Measurements from ENCODE around the gene PPIA. TPM values are rescaled to one million over a fixed set of nuclear protein-coding genes. Genes with fewer than 3 reads are reported as not detected.

Gene PPIA
- 1,000 to 10,000 TPM; 1,342 to 1,541 (median 1,458) TPM for polyA plus RNA-seq (ENCODE audit: insufficient read length in 3 of 3)

- DNase-seq (ENCODE audit: low read depth in 3 of 3, low spot score in 2 of 3), result peak; percentile 88 to 97 (median 93)
These were observed at the start of gene PPIA for GRCh38 chr7:44796504-44797328. Gene PPIA (plus strand): TSS chr7:44796681. CDS start chr7:44796725, 44 bp downstream.

DNA sequence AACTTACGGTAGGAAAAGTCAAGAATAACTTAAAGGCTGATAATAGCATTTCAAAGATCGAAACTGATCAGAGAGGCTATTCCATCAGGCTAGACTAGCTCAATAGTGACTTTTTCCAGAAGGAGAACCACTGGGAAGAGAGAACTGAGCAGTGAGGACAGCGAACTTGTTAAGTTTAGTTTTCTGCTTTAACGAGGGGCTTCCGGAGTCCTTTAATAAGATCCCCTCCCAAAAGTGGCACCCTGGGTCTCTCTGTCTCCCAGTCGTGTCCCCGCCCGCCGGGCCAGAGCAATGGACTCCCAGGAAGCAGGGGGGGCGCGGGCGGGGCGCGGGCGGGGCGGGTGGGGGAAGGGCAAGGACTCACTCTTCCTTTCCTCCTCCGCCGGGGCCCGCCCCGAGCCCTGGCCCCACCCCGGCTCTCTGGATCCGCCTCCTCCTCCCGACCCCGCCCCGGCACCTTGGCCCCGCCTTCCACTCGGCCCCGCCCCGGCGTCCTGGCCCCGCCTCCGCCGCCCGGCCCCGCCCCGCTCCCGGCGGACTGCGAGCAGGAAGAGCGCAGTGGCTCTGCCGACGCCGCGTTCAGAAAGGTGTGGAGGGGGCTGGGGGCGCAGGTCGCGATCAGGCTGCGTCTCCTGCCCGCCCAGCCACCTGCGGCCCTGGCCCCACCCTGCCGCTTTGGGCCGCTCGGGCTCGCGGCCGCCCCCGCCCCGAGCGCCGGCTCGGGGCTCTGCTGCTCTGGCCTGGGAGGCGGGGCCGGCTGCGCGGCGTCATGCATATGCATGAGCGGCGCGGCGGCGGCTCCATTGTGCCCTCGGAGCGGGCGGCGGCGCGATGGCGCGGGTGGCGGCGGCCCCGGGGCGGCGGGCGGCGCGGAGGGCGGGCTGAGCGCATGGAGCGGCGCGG, 48.2 kb upstream of the PPIA start, which contains the start of gene ZMIZ2:
Gene ZMIZ2, plus strand, starts transcription at position 803 of the 903 bp plus-strand sequence. CDS start 7,403 bp downstream, outside the sequence.
- peak in 2 of 3 donors; percentile 76 to 80 for DNase-seq (ENCODE audit: low read depth in 3 of 3, low spot score in 2 of 3)

GRCh38 chr7:44748948-44749731, 47.3 kb upstream of the PPIA start:
- no peak for DNase-seq (ENCODE audit: low read depth in 3 of 3, low spot score in 2 of 3)

- DNase-seq (ENCODE audit: low read depth in 3 of 3, low spot score in 2 of 3), result no peak
These were observed 46.5 kb upstream of the PPIA start for GRCh38 chr7:44749992-44750391.

- DNase-seq (ENCODE audit: low read depth in 3 of 3, low spot score in 2 of 3), result no peak
These were observed 46.1 kb upstream of the PPIA start for GRCh38 chr7:44750424-44750823.

DNA sequence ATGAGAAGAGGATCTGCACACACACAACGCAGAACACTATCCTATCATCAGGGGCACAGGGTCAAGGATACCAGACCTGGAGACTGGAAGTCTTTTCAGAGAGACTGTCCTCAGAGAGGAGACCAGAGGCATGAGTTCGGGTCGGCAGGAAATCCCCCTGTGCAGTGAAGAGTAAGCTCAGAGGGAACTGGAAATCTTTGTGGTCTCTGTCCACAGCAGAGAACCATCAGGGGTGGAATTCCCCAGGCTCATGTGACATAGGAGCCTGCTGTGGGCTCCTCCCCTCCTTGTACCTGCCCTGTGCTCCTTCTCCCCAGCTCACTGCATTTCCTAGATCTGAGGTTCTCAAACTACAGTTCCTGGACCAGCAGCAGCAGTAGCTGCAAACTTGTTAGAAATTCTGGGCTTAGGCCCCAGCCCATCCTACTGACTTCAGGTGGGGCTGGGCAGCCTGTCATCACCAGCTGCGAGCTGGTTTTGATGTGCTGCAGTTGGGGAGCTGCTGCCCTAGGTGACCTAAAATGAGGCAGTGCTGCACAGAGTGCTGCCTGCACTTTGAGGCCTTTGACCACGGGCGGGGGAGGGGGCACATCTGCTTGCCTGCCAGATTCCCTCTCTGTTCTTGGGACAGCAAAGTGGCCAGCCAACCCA, 45.4 kb upstream of the PPIA start:
- no peak for DNase-seq (ENCODE audit: low read depth in 3 of 3, low spot score in 2 of 3)

GRCh38 chr7:44752822-44753221, 43.7 kb upstream of the PPIA start:
- no peak for DNase-seq (ENCODE audit: low read depth in 3 of 3, low spot score in 2 of 3)

DNA sequence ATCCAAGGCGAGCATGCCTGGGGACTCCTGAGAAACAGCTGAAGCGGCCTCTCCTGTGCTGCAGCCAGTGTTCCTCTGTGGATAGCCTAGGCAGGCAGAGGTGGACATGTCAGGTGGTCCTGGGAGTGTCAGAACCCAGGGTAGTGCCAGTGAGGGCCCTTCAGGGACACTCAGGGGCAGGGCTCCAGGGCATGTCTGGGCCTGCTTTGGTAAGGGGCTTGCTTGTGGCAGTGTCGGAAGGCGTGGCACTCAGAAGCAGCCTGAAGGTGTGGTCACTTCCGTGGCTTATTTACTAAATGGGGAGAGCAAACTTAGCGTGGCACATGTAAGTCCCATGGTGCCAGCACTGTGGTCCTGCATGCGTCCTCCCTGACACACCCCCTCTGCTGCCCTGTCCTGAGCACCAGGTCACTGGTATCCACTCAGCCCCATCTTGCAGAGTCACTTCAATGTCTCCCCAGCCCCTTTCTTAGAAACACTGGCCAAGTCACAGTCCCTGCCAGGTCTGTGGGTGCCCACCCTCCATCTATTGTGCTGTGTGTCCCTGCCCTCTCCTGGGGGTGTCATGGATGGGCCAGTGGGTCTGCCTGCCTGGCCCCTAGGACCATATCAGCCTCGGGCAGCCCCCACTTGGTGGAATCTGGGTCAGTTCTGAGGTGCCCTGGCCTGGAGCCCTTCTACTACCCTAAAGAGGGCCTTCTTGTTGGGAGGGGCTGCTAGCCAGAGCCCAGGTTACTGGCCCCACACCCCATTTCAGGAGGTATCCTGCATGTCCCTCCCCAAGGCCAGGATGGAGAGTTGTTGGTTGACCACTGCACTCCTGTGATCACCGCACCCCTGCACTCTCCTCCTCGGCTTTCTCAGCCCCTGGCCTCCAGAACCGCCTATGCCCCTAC, 41.4 kb upstream of the PPIA start:
- DNase-seq (ENCODE audit: low read depth in 3 of 3, low spot score in 2 of 3), result no peak

GRCh38 chr7:44755698-44756627, 40.5 kb upstream of the PPIA start:
- DNase-seq (ENCODE audit: low read depth in 3 of 3, low spot score in 2 of 3), result no peak

DNA sequence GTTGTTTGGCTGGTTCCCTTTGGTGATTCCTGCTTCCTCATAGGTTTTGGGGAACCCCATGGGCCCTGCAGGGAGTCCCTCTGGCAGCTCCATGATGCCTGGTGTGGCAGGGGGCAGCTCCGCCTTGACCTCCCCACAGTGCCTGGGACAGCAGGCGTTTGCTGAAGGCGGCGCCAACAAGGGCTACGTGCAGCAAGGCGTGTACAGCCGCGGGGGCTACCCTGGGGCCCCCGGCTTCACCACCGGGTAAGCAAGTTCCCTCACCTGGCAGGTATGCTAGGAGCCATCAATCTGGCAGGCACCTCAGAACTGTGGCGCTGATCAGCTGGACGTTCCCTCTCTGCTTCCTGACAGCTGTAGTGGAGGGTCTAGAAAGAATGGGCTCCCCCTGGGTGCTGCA, 39.6 kb upstream of the PPIA start:
- DNase-seq (ENCODE audit: low read depth in 3 of 3, low spot score in 2 of 3), result no peak

DNA sequence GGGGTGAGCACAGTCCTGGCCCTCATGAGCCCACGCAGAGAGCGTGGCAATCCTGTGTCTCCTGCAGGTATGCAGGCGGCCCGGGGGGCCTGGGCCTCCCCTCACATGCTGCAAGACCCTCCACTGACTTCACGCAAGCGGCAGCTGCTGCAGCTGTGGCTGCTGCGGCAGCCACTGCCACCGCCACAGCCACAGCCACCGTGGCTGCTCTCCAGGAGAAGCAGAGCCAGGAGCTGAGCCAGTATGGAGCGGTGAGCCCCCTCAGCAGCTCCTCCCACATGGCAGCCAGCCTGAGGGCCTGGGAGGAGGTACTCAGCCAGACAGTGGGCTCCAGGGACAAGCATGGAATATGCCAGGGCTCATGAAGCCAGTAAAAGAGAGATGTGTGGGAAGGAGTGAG, 39.2 kb upstream of the PPIA start:
- DNase-seq (ENCODE audit: low read depth in 3 of 3, low spot score in 2 of 3), result no peak

GRCh38 chr7:44757739-44758138, 38.7 kb upstream of the PPIA start:
- no peak for DNase-seq (ENCODE audit: low read depth in 3 of 3, low spot score in 2 of 3)

DNA sequence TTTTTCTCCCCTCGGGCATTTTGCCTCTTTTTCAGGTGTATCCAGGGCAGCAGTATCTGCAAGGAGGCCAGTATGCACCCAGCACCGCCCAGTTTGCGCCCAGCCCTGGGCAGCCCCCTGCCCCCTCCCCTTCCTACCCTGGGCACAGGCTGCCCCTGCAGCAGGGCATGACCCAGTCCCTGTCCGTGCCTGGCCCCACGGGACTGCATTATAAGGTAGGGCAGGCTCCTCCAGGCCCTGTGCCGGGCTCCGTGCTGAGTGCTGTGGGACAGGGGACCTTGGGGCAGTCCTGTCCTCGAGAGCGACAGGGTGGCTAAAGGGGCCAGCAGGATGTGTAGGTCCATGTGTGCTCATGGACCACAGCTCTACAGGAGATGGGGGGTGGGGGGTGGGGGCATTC, 37.2 kb upstream of the PPIA start:
- no peak for DNase-seq (ENCODE audit: low read depth in 3 of 3, low spot score in 2 of 3)

DNA sequence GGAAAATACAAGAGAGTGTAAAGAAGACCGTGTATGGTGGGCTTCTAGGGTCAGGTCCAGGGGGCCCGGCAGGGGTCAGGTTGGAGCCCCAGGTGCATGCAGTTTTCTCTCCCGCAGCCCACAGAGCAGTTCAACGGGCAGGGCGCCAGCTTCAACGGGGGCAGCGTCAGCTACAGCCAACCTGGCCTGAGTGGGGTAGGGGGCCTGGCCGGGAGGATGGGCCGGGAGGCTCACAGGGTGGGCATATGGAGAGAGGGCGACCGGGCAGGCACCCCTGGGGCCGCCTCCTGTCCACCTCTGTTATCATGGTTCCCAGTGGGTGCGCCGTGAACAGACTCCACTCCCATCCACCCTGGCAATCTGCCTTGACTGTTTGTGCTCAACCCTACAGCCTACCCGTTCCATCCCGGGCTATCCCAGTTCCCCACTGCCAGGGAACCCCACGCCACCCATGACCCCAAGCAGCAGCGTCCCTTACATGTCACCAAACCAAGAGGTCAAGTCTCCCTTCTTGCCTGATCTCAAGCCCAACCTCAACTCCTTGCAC, 36.4 kb upstream of the PPIA start:
- no peak for DNase-seq (ENCODE audit: low read depth in 3 of 3, low spot score in 2 of 3)

- no peak for DNase-seq (ENCODE audit: low read depth in 3 of 3, low spot score in 2 of 3)
These were observed 35.0 kb upstream of the PPIA start for GRCh38 chr7:44761207-44762161.

GRCh38 chr7:44762300-44762699, 34.2 kb upstream of the PPIA start:
- no peak for DNase-seq (ENCODE audit: low read depth in 3 of 3, low spot score in 2 of 3)

Data from right renal cortex interstitium (tissue), 3 donors.